Muscle of leg (tissue), 16 donors: ENCODE measurements around the gene CLPTM1L. TPM values are rescaled to one million over a fixed set of nuclear protein-coding genes. Genes with fewer than 3 reads are reported as not detected.

ENCODE experiments used
- DNase-seq: peaks from one replicate; pipeline ENCODE4 v3.0.0; 2013
- H3K27ac ChIP-seq: one replicate; pipeline ENCODE4 v1.5.1; 2013; ENCODE audit warnings: mild to moderate bottlenecking, low read length, control low read depth
- H3K27me3 ChIP-seq: one replicate; pipeline ENCODE4 v1.6.1; 2013; ENCODE audit warnings: low read length; ENCODE audit not compliant: control insufficient read depth, insufficient read depth
- H3K36me3 ChIP-seq: one replicate; pipeline ENCODE4 v1.6.1; 2013; ENCODE audit warnings: low read length; ENCODE audit not compliant: control insufficient read depth, insufficient read depth
- H3K4me1 ChIP-seq: one replicate; pipeline ENCODE4 v1.6.1; 2013; ENCODE audit warnings: low read length; ENCODE audit not compliant: control insufficient read depth, insufficient read depth
- H3K4me3 ChIP-seq: one replicate; pipeline ENCODE4 v1.5.1; 2013; ENCODE audit warnings: low read length, control low read depth
- H3K9me3 ChIP-seq: replicated peaks from 2 replicates; pipeline ENCODE4 v1.6.1; 2013; ENCODE audit warnings: low read depth, low read length; ENCODE audit not compliant: control insufficient read depth
- WGBS: methylation state at CpG from one replicate; pipeline ENCODE4 v1.1.5; 2013; ENCODE audit warnings: missing lambda C conversion rate; ENCODE audit not compliant: insufficient coverage; 5-methylcytosine and 5-hydroxymethylcytosine counted together
- long read RNA-seq, 11 donors: transcript quantifications; one replicate each; lab custom pipeline, GENCODE V29; 2026
- polyA plus RNA-seq, 8 donors: library from polyadenylated mRNA; unstranded; fragments of 120-200 nt; gene quantifications; one replicate each; pipeline versions ENCODE4 v1.2.1 to v1.2.3, GENCODE V29; 2013; ENCODE audit warnings: inconsistent platforms in 1 of 8, low replicate concordance in 1 of 8; ENCODE audit not compliant: insufficient read length in 8 of 8, insufficient read depth in 1 of 8
- total RNA-seq: library from RNA; stranded (reverse); fragments of 120-200 nt; gene quantifications from one replicate; pipeline ENCODE4 v1.2.4, GENCODE V29; 2013

The CLPTM1L gene
- 58.4 TPM for total RNA-seq
- 10 to 100 TPM; 49.1 to 73.6 (median 60.4) TPM for polyA plus RNA-seq
- long read RNA-seq, donor 1, partial matches to known transcripts: 0 of 6 reads
- long read RNA-seq, donor 1, other reads (novel, unspliced or antisense): 0 of 6 reads
- long read RNA-seq, donor 2: 0 reads
- long read RNA-seq, donor 3, transcript CLPTM1L-204 (8 exons, 742 nt): minor isoform, 5 of 24 reads
- long read RNA-seq, donor 3, transcript CLPTM1L-201 (17 exons, 2,500 nt): major isoform, 12 of 24 reads
- long read RNA-seq, donor 3, partial matches to known transcripts: 6 of 24 reads
- long read RNA-seq, donor 3, other reads (novel, unspliced or antisense): 0 of 24 reads
- long read RNA-seq, donor 4, transcript CLPTM1L-201 (17 exons, 2,500 nt): major isoform, 8 of 8 reads
- long read RNA-seq, donor 4, partial matches to known transcripts: 0 of 8 reads
- long read RNA-seq, donor 4, other reads (novel, unspliced or antisense): 0 of 8 reads
- long read RNA-seq, donor 5, transcript CLPTM1L-204 (8 exons, 742 nt): minor isoform, 16 of 39 reads
- long read RNA-seq, donor 5, transcript CLPTM1L-201 (17 exons, 2,500 nt): major isoform, 21 of 39 reads
- long read RNA-seq, donor 5, partial matches to known transcripts: 0 of 39 reads
- long read RNA-seq, donor 5, other reads (novel, unspliced or antisense): 0 of 39 reads
- long read RNA-seq, donor 6, transcript CLPTM1L-201 (17 exons, 2,500 nt): major isoform, 9 of 14 reads
- long read RNA-seq, donor 6, partial matches to known transcripts: 0 of 14 reads
- long read RNA-seq, donor 6, other reads (novel, unspliced or antisense): 0 of 14 reads
- long read RNA-seq, donor 7, transcript CLPTM1L-204 (8 exons, 742 nt): minor isoform, 13 of 30 reads
- long read RNA-seq, donor 7, transcript CLPTM1L-201 (17 exons, 2,500 nt): major isoform, 17 of 30 reads
- long read RNA-seq, donor 7, partial matches to known transcripts: 0 of 30 reads
- long read RNA-seq, donor 7, other reads (novel, unspliced or antisense): 0 of 30 reads
- long read RNA-seq, donor 8, transcript CLPTM1L-201 (17 exons, 2,500 nt): major isoform, 9 of 17 reads
- long read RNA-seq, donor 8, partial matches to known transcripts: 7 of 17 reads
- long read RNA-seq, donor 8, other reads (novel, unspliced or antisense): 0 of 17 reads
- long read RNA-seq, donor 9, transcript CLPTM1L-204 (8 exons, 742 nt): minor isoform, 5 of 12 reads
- long read RNA-seq, donor 9, transcript CLPTM1L-201 (17 exons, 2,500 nt): major isoform, 7 of 12 reads
- long read RNA-seq, donor 9, partial matches to known transcripts: 0 of 12 reads
- long read RNA-seq, donor 9, other reads (novel, unspliced or antisense): 0 of 12 reads
- long read RNA-seq, donor 10, transcript CLPTM1L-201 (17 exons, 2,500 nt): major isoform, 13 of 20 reads
- long read RNA-seq, donor 10, partial matches to known transcripts: 5 of 20 reads
- long read RNA-seq, donor 10, other reads (novel, unspliced or antisense): 0 of 20 reads
- long read RNA-seq, donor 11, transcript CLPTM1L-201 (17 exons, 2,500 nt): major isoform, 10 of 13 reads
- long read RNA-seq, donor 11, partial matches to known transcripts: 0 of 13 reads
- long read RNA-seq, donor 11, other reads (novel, unspliced or antisense): 0 of 13 reads

GRCh38 chr5:1344975-1345838 lies at the start of gene CLPTM1L:
CLPTM1L (minus strand) TSS chr5:1345099; CDS start chr5:1344841, 258 bp downstream.
- peak; percentile 95 for DNase-seq
- 1% methylated on average over 87 of the region's 87 CpGs for WGBS
- Histone ChIP-seq H3K4me1 (peaks cover 16% of the 10 kb centered on the region), H3K27me3 (no peaks in the 10 kb centered on the region), H3K4me3 (peak within 1 kb of the TSS; percentile 93), H3K9me3 (no peaks in the 10 kb centered on the region), H3K36me3 (peaks cover 24% of the 10 kb centered on the region), H3K27ac (peak within 1 kb of the TSS; percentile 65)

GRCh38 chr5:1393571-1394501 lies 48.9 kb upstream of the CLPTM1L start:
- WGBS: 53% methylated on average over 35 of the region's 36 CpGs
- Histone ChIP-seq H3K4me1 (no peaks in the 10 kb centered on the region), H3K9me3 (no peaks in the 10 kb centered on the region), H3K36me3 (no peaks in the 10 kb centered on the region), H3K27ac (no peak overlapping the region), H3K27me3 (peaks cover 37% of the 10 kb centered on the region), H3K4me3 (no peak overlapping the region)
- DNase-seq: no peak

- no peaks in the 10 kb centered on the region for H3K9me3 ChIP-seq
- WGBS: 60% methylated on average over 22 of the region's 22 CpGs
- no peaks in the 10 kb centered on the region for H3K4me1 ChIP-seq
- DNase-seq: no peak
- H3K4me3 ChIP-seq: no peak overlapping the region
- peaks cover 41% of the 10 kb centered on the region for H3K27me3 ChIP-seq
- no peaks in the 10 kb centered on the region for H3K36me3 ChIP-seq
- H3K27ac ChIP-seq: no peak overlapping the region
These were observed 48.1 kb upstream of the CLPTM1L start for GRCh38 chr5:1392801-1393565.

- DNase-seq: no peak
- no peaks in the 10 kb centered on the region for H3K9me3 ChIP-seq
- H3K27ac ChIP-seq: no peak overlapping the region
- 76% methylated on average over 8 of the region's 11 CpGs for WGBS
- H3K4me1 ChIP-seq: no peaks in the 10 kb centered on the region
- H3K27me3 ChIP-seq: peaks cover 48% of the 10 kb centered on the region
- H3K36me3 ChIP-seq: no peaks in the 10 kb centered on the region
- H3K4me3 ChIP-seq: no peak overlapping the region
These were observed 47.4 kb upstream of the CLPTM1L start for GRCh38 chr5:1392261-1392660.

GRCh38 chr5:1391691-1392090 lies 46.8 kb upstream of the CLPTM1L start:
- H3K4me3 ChIP-seq: no peak overlapping the region
- peaks cover 54% of the 10 kb centered on the region for H3K27me3 ChIP-seq
- WGBS: 63% methylated on average over 11 of the region's 11 CpGs
- no peak overlapping the region for H3K27ac ChIP-seq
- no peaks in the 10 kb centered on the region for H3K4me1 ChIP-seq
- no peaks in the 10 kb centered on the region for H3K36me3 ChIP-seq
- DNase-seq: no peak
- H3K9me3 ChIP-seq: no peaks in the 10 kb centered on the region

- Histone ChIP-seq H3K4me1 (peaks cover 6% of the 10 kb centered on the region), H3K4me3 (no peak overlapping the region), H3K27me3 (peaks cover 56% of the 10 kb centered on the region), H3K27ac (no peak overlapping the region), H3K9me3 (no peaks in the 10 kb centered on the region), H3K36me3 (no peaks in the 10 kb centered on the region)
- WGBS: 85% methylated on average over 20 of the region's 21 CpGs
- DNase-seq: no peak
These were observed 46.1 kb upstream of the CLPTM1L start for GRCh38 chr5:1390861-1391600.

- no peaks in the 10 kb centered on the region for H3K9me3 ChIP-seq
- no peak overlapping the region for H3K4me3 ChIP-seq
- peaks cover 12% of the 10 kb centered on the region for H3K4me1 ChIP-seq
- H3K27me3 ChIP-seq: peaks cover 57% of the 10 kb centered on the region
- WGBS: 63% methylated on average over 6 of the region's 7 CpGs
- no peak for DNase-seq
- H3K27ac ChIP-seq: no peak overlapping the region
- H3K36me3 ChIP-seq: no peaks in the 10 kb centered on the region
These were observed 45.4 kb upstream of the CLPTM1L start for GRCh38 chr5:1390333-1390732.
